ENCODE measurements around the gene CKM.

Gene CKM

GRCh38 chr19:45307361-45307760 is 15.3 kb downstream of the CKM start:
- Histone ChIP-seq H3K27ac (ENCODE audit: low read length) (no peak overlapping the region), H3K4me2 (ENCODE audit: low read length) (no peak overlapping the region), H3K27me3 (ENCODE audit: low read depth, low read length) (no peaks in the 10 kb centered on the region), H3K36me3 (replicated peaks; ENCODE audit: low read depth, low read length) (no peaks in the 10 kb centered on the region), H3K4me1 (ENCODE audit: low read length) (no peaks in the 10 kb centered on the region), H3K4me3 (ENCODE audit: low read length) (no peak overlapping the region), H4K20me1 (ENCODE audit: insufficient read depth, low read length) (no peaks in the 10 kb centered on the region), H2AFZ (ENCODE audit: low read depth, low read length) (no peak overlapping the region), H3K79me2 (ENCODE audit: low read length) (no peaks in the 10 kb centered on the region), H3K9me3 (ENCODE audit: insufficient read depth, low read length) (no peaks in the 10 kb centered on the region), H3K9ac (ENCODE audit: low read length) (no peak overlapping the region)
- TF ChIP-seq CTCF (IDR thresholded peaks at IDR 0.05; ENCODE audit: low read depth, low read length) (no peak), EZH2phosphoT487 (IDR thresholded peaks at IDR 0.05; ENCODE audit: low read depth) (no peak)

- no peaks in the 10 kb centered on the region for H3K27me3 ChIP-seq (ENCODE audit: low read depth, low read length)
- H3K79me2 ChIP-seq (ENCODE audit: low read length) = no peaks in the 10 kb centered on the region
- no peak overlapping the region for H2AFZ ChIP-seq (ENCODE audit: low read depth, low read length)
- no peak overlapping the region for H3K27ac ChIP-seq (ENCODE audit: low read length)
- H3K4me3 ChIP-seq (ENCODE audit: low read length) = no peak overlapping the region
- no peaks in the 10 kb centered on the region for H3K4me1 ChIP-seq (ENCODE audit: low read length)
- H3K36me3 ChIP-seq (replicated peaks; ENCODE audit: low read depth, low read length) = no peaks in the 10 kb centered on the region
- no peak overlapping the region for H3K9ac ChIP-seq (ENCODE audit: low read length)
- TF ChIP-seq CTCF (IDR thresholded peaks at IDR 0.05; ENCODE audit: low read depth, low read length) (no peak), EZH2phosphoT487 (IDR thresholded peaks at IDR 0.05; ENCODE audit: low read depth) (no peak)
- H3K9me3 ChIP-seq (ENCODE audit: insufficient read depth, low read length) = no peaks in the 10 kb centered on the region
- H3K4me2 ChIP-seq (ENCODE audit: low read length) = no peak overlapping the region
- no peaks in the 10 kb centered on the region for H4K20me1 ChIP-seq (ENCODE audit: insufficient read depth, low read length)
Observed at GRCh38 chr19:45306518-45307027, 16.1 kb downstream of the CKM start.

GRCh38 chr19:45306040-45306439 is 16.6 kb downstream of the CKM start:
- Histone ChIP-seq H3K27ac (ENCODE audit: low read length) (no peak overlapping the region), H3K4me1 (ENCODE audit: low read length) (no peaks in the 10 kb centered on the region), H3K9me3 (ENCODE audit: insufficient read depth, low read length) (no peaks in the 10 kb centered on the region), H3K79me2 (ENCODE audit: low read length) (no peaks in the 10 kb centered on the region), H2AFZ (ENCODE audit: low read depth, low read length) (no peak overlapping the region), H3K27me3 (ENCODE audit: low read depth, low read length) (no peaks in the 10 kb centered on the region), H3K4me2 (ENCODE audit: low read length) (no peak overlapping the region), H3K4me3 (ENCODE audit: low read length) (no peak overlapping the region), H4K20me1 (ENCODE audit: insufficient read depth, low read length) (no peaks in the 10 kb centered on the region), H3K9ac (ENCODE audit: low read length) (no peak overlapping the region), H3K36me3 (replicated peaks; ENCODE audit: low read depth, low read length) (no peaks in the 10 kb centered on the region)
- TF ChIP-seq EZH2phosphoT487 (IDR thresholded peaks at IDR 0.05; ENCODE audit: low read depth) (no peak), CTCF (IDR thresholded peaks at IDR 0.05; ENCODE audit: low read depth, low read length) (no peak)

GRCh38 chr19:45305421-45305820 is 17.3 kb downstream of the CKM start:
- H3K4me2 ChIP-seq (ENCODE audit: low read length) = no peak overlapping the region
- H3K9ac ChIP-seq (ENCODE audit: low read length) = no peak overlapping the region
- no peaks in the 10 kb centered on the region for H3K9me3 ChIP-seq (ENCODE audit: insufficient read depth, low read length)
- H3K36me3 ChIP-seq (replicated peaks; ENCODE audit: low read depth, low read length) = no peaks in the 10 kb centered on the region
- no peaks in the 10 kb centered on the region for H4K20me1 ChIP-seq (ENCODE audit: insufficient read depth, low read length)
- H3K27me3 ChIP-seq (ENCODE audit: low read depth, low read length) = no peaks in the 10 kb centered on the region
- no peak for TF ChIP-seq CTCF (IDR thresholded peaks at IDR 0.05; ENCODE audit: low read depth, low read length)
- no peak for TF ChIP-seq EZH2phosphoT487 (IDR thresholded peaks at IDR 0.05; ENCODE audit: low read depth)
- no peaks in the 10 kb centered on the region for H3K79me2 ChIP-seq (ENCODE audit: low read length)
- H2AFZ ChIP-seq (ENCODE audit: low read depth, low read length) = no peak overlapping the region
- H3K27ac ChIP-seq (ENCODE audit: low read length) = no peak overlapping the region
- H3K4me1 ChIP-seq (ENCODE audit: low read length) = no peaks in the 10 kb centered on the region
- no peak overlapping the region for H3K4me3 ChIP-seq (ENCODE audit: low read length)

Measured in OCI-LY3 (cell line).